ENCODE data around the gene FOXJ3. TPM values are rescaled to one million over a fixed set of nuclear protein-coding genes. Genes with fewer than 3 reads are reported as not detected.

The FOXJ3 gene
- total RNA-seq, 2 donors from 2014 or later: 44.5 to 47.5 TPM

- no peak overlapping the region for H3K4me3 Mint-ChIP-seq
- H3K4me1 Mint-ChIP-seq (ENCODE audit: low read depth): peaks cover 50% of the 10 kb centered on the region
- no peak for DNase-seq
- no peak overlapping the region for H3K27ac Mint-ChIP-seq
- ATAC-seq (replicated peaks in 1 of 2): no peak
- H3K9me3 Mint-ChIP-seq: no peaks in the 10 kb centered on the region
- H3K27me3 Mint-ChIP-seq (ENCODE audit: low read depth): no peaks in the 10 kb centered on the region
- peaks cover 0 to 2% of the 10 kb centered on the region in 2 donors for H3K36me3 Mint-ChIP-seq (ENCODE audit: insufficient read depth in 2 of 2)
Measured at GRCh38 chr1:42328047-42328625, 6.9 kb downstream of the FOXJ3 start.

- Mint-ChIP-seq H3K4me3 (no peak overlapping the region), H3K9me3 (no peaks in the 10 kb centered on the region), H3K4me1 (ENCODE audit: low read depth) (peaks cover 57% of the 10 kb centered on the region), H3K36me3 (ENCODE audit: insufficient read depth in 2 of 2) (no peaks in the 10 kb centered on the region), H3K27ac (no peak overlapping the region), H3K27me3 (ENCODE audit: low read depth) (no peaks in the 10 kb centered on the region)
- ATAC-seq (replicated peaks in 1 of 2): no peak
- no peak for DNase-seq
Measured at GRCh38 chr1:42325014-42325402, 10.0 kb downstream of the FOXJ3 start.

DNA sequence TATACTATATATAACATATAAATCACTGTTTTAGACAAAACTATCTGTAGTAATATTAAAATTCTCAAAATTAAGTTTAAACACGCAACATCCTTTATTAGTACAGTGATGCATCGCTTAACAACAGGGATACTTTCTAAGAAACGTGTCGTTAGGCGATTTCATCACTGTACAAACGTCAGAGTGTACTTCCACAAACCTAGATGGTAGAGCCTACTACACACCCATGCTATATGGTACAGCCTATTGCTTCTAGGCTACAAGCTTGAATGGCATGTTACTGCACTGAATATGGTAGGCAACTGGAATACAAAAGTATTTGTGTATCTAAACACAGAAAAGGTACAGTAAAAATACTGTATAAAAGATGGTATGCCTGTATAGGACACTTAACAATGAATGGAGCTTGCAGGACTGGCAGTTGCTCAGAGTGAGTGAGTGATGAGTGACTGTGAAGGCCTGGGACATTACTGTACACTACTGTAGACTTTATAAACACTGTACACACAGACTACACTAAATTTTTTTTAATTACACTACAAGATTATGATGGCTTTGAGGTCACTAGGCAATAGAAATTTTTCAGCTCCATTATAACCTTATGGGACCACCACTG lies 10.5 kb downstream of the FOXJ3 start:
- Mint-ChIP-seq H3K9me3 (no peaks in the 10 kb centered on the region), H3K4me3 (no peak overlapping the region), H3K27ac (no peak overlapping the region), H3K36me3 (ENCODE audit: insufficient read depth in 2 of 2) (no peaks in the 10 kb centered on the region), H3K27me3 (ENCODE audit: low read depth) (no peaks in the 10 kb centered on the region), H3K4me1 (ENCODE audit: low read depth) (peaks cover 60% of the 10 kb centered on the region)
- no peak for ATAC-seq (replicated peaks in 1 of 2)
- DNase-seq: no peak

- Mint-ChIP-seq H3K4me3 (no peak overlapping the region), H3K4me1 (ENCODE audit: low read depth) (peaks cover 65% of the 10 kb centered on the region), H3K27ac (no peak overlapping the region), H3K9me3 (no peaks in the 10 kb centered on the region), H3K27me3 (ENCODE audit: low read depth) (no peaks in the 10 kb centered on the region), H3K36me3 (ENCODE audit: insufficient read depth in 2 of 2) (no peaks in the 10 kb centered on the region)
- DNase-seq: no peak
- no peak for ATAC-seq (replicated peaks in 1 of 2)
Measured at GRCh38 chr1:42323551-42323950, 11.5 kb downstream of the FOXJ3 start.

GRCh38 chr1:42322577-42322976 lies 12.5 kb downstream of the FOXJ3 start:
- no peak overlapping the region for H3K4me3 Mint-ChIP-seq
- H3K27ac Mint-ChIP-seq: peak overlapping the region; percentile 95
- no peaks in the 10 kb centered on the region for H3K9me3 Mint-ChIP-seq
- no peak for ATAC-seq (replicated peaks in 1 of 2)
- DNase-seq: no peak
- H3K27me3 Mint-ChIP-seq (ENCODE audit: low read depth): no peaks in the 10 kb centered on the region
- H3K4me1 Mint-ChIP-seq (ENCODE audit: low read depth): peaks cover 65% of the 10 kb centered on the region
- no peaks in the 10 kb centered on the region for H3K36me3 Mint-ChIP-seq (ENCODE audit: insufficient read depth in 2 of 2)

- DNase-seq (no peak), ATAC-seq (replicated peaks in 1 of 2) (no peak)
- peak overlapping the region in 1 of 2 donors; percentile 50 for H3K4me3 Mint-ChIP-seq
- no peaks in the 10 kb centered on the region for H3K27me3 Mint-ChIP-seq (ENCODE audit: low read depth)
- peaks cover 66% of the 10 kb centered on the region for H3K4me1 Mint-ChIP-seq (ENCODE audit: low read depth)
- no peaks in the 10 kb centered on the region for H3K36me3 Mint-ChIP-seq (ENCODE audit: insufficient read depth in 2 of 2)
- H3K9me3 Mint-ChIP-seq: no peaks in the 10 kb centered on the region
- H3K27ac Mint-ChIP-seq: peak overlapping the region; percentile 95
Measured at GRCh38 chr1:42321731-42322130, 13.3 kb downstream of the FOXJ3 start.

- Mint-ChIP-seq H3K4me3 (peak overlapping the region in 1 of 2 donors; percentile 50), H3K4me1 (ENCODE audit: low read depth) (peaks cover 67% of the 10 kb centered on the region), H3K27ac (peak overlapping the region; percentile 95), H3K27me3 (ENCODE audit: low read depth) (no peaks in the 10 kb centered on the region), H3K9me3 (no peaks in the 10 kb centered on the region), H3K36me3 (ENCODE audit: insufficient read depth in 2 of 2) (no peaks in the 10 kb centered on the region)
- no peak for ATAC-seq (replicated peaks in 1 of 2)
- DNase-seq: no peak
Measured at GRCh38 chr1:42320708-42321107, 14.3 kb downstream of the FOXJ3 start.

DNA sequence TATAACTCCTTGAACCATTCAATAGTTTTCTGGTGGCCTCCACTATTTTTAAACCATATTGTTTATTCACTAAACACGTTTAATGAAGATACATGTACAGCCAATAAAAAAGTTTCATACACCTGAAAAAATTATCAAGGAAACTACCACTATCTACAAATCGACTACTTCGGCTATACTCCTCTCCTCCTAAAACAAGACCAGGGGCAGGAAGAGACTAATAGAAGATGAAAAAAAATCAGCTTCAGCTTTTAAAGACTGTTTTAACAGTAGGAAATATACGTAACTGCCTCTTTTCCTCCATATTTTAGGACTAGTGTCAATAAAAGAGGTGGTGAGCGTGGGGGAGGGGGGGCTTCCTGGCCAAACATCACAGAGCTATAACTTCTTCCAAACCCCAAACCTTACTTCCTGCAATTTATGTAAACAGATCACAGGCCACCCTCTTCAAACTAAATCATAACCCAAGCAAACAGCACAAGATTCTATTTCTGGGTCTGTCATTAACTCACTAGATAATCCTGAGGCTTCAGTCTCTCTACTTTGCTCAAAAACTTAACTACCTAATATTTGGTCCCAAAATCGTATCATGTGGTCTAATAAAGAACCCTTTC lies 15.1 kb downstream of the FOXJ3 start:
- no peaks in the 10 kb centered on the region for H3K27me3 Mint-ChIP-seq (ENCODE audit: low read depth)
- peak; percentile 20 to 39 for ATAC-seq (replicated peaks in 1 of 2)
- H3K4me3 Mint-ChIP-seq: peak overlapping the region; percentile 68 to 83
- peak overlapping the region; percentile 88 for H3K27ac Mint-ChIP-seq
- DNase-seq: peak in 1 of 2 donors; percentile 15
- no peaks in the 10 kb centered on the region for H3K9me3 Mint-ChIP-seq
- no peaks in the 10 kb centered on the region for H3K36me3 Mint-ChIP-seq (ENCODE audit: insufficient read depth in 2 of 2)
- H3K4me1 Mint-ChIP-seq (ENCODE audit: low read depth): peaks cover 75% of the 10 kb centered on the region

GRCh38 chr1:42319128-42319851 lies 15.7 kb downstream of the FOXJ3 start:
- Mint-ChIP-seq H3K36me3 (ENCODE audit: insufficient read depth in 2 of 2) (no peaks in the 10 kb centered on the region), H3K27ac (peak overlapping the region; percentile 88), H3K9me3 (no peaks in the 10 kb centered on the region), H3K4me3 (peak overlapping the region; percentile 68 to 83), H3K27me3 (ENCODE audit: low read depth) (no peaks in the 10 kb centered on the region), H3K4me1 (ENCODE audit: low read depth) (peaks cover 82% of the 10 kb centered on the region)
- ATAC-seq (replicated peaks in 1 of 2) (peak; percentile 40 to 64), DNase-seq (peak in 1 of 2 donors; percentile 14)

- H3K36me3 Mint-ChIP-seq (ENCODE audit: insufficient read depth in 2 of 2): no peaks in the 10 kb centered on the region
- H3K9me3 Mint-ChIP-seq: no peaks in the 10 kb centered on the region
- peaks cover 87% of the 10 kb centered on the region for H3K4me1 Mint-ChIP-seq (ENCODE audit: low read depth)
- ATAC-seq (replicated peaks in 1 of 2): no peak
- H3K4me3 Mint-ChIP-seq: peak overlapping the region in 1 of 2 donors; percentile 83
- no peak for DNase-seq
- H3K27ac Mint-ChIP-seq: peak overlapping the region; percentile 88
- H3K27me3 Mint-ChIP-seq (ENCODE audit: low read depth): no peaks in the 10 kb centered on the region
Measured at GRCh38 chr1:42318601-42319000, 16.4 kb downstream of the FOXJ3 start.

DNA sequence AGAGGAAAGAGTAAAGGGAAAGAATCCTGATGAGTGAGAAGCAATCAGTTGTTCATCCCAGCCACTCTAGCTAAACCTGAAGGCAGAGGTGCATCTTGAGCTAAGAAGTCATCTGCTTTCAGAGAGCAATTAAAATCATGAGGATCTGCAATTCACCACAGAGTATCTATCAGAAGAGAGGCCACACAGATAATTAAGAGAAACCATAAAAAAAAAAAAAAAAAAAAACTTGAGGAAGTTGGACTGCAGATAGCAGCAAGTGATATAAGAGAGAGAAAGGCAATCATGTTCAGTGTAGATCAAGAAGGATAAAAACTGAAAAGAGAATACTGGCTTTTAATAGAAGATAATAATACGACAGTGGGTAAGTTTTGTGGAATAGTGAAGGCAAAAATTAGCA lies 17.7 kb downstream of the FOXJ3 start:
- Mint-ChIP-seq H3K27me3 (ENCODE audit: low read depth) (no peaks in the 10 kb centered on the region), H3K4me1 (ENCODE audit: low read depth) (peaks cover 79% of the 10 kb centered on the region), H3K4me3 (peak overlapping the region in 1 of 2 donors; percentile 69), H3K36me3 (ENCODE audit: insufficient read depth in 2 of 2) (no peaks in the 10 kb centered on the region), H3K27ac (peak overlapping the region; percentile 94), H3K9me3 (no peaks in the 10 kb centered on the region)
- DNase-seq (no peak), ATAC-seq (replicated peaks in 1 of 2) (no peak)

- Mint-ChIP-seq H3K27me3 (ENCODE audit: low read depth) (no peaks in the 10 kb centered on the region), H3K4me1 (ENCODE audit: low read depth) (peaks cover 76% of the 10 kb centered on the region), H3K27ac (no peak overlapping the region), H3K36me3 (ENCODE audit: insufficient read depth in 2 of 2) (no peaks in the 10 kb centered on the region), H3K9me3 (no peaks in the 10 kb centered on the region), H3K4me3 (peak overlapping the region in 1 of 2 donors; percentile 10)
- DNase-seq: no peak
- ATAC-seq (replicated peaks in 1 of 2): no peak
Measured at GRCh38 chr1:42316292-42316691, 18.7 kb downstream of the FOXJ3 start.

DNA sequence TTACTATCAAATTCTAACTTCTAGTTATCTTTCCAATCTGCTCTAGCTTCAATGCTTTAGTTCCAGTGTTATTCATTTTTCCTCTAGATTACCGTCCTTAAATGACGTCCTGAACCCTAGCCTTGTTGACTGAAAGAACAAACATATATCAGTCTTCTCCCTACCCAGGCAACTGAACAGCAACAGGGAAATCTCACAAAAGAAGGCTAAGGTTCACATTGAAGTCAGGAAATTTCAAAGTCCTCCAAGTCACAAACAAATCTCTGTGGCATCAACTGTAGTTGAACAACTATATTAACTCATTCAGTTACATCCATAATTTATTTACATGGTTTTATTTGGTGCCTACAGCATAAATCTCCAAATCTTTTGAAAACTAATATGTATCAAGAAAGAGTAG lies 19.5 kb downstream of the FOXJ3 start:
- Mint-ChIP-seq H3K27me3 (ENCODE audit: low read depth) (no peaks in the 10 kb centered on the region), H3K27ac (no peak overlapping the region), H3K4me3 (no peak overlapping the region), H3K9me3 (no peaks in the 10 kb centered on the region), H3K4me1 (ENCODE audit: low read depth) (peaks cover 75% of the 10 kb centered on the region), H3K36me3 (ENCODE audit: insufficient read depth in 2 of 2) (peaks cover 0 to 3% of the 10 kb centered on the region in 2 donors)
- DNase-seq (no peak), ATAC-seq (replicated peaks in 1 of 2) (no peak)
